Measurements from ENCODE around the gene ALPI.
A peak's percentile ranks its signal among the peaks of the same experiment; 100 is the strongest.

Gene ALPI

DNA sequence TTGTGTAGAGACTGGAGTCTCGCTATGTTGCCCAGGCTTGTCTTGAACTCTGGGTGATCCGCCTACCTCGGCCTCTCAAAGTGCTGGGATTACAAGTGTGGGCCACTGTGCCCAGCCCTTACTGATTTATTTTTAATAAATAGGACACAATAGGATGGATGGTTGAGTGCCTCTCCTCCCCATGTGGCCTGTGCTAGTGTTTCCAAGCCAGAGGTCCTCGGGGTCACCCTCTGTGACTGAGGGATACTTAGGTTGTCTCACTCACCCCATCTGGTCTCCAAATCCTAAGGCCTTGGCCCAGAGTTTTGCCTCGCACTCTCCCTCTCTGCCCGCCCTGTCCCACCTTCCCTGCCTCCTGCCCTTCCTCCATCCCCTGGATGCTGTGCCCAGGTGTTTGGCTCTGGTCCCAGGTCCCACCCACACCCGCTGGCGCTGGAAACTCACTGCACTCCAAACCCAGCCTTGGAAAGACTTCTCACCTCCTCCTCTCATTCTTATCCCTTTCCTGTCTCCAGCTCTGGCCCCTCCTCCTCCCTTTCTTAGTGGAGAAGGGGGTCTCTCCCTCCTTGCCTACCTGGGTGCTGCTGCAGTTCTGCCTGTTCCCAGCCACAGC, 36.4 kb downstream of the ALPI start:
- peak in 5 of 10 donors; percentile 2 to 63 (median 56) for DNase-seq
- intact Hi-C loops (cut with DNase I), result no loop called here

DNA sequence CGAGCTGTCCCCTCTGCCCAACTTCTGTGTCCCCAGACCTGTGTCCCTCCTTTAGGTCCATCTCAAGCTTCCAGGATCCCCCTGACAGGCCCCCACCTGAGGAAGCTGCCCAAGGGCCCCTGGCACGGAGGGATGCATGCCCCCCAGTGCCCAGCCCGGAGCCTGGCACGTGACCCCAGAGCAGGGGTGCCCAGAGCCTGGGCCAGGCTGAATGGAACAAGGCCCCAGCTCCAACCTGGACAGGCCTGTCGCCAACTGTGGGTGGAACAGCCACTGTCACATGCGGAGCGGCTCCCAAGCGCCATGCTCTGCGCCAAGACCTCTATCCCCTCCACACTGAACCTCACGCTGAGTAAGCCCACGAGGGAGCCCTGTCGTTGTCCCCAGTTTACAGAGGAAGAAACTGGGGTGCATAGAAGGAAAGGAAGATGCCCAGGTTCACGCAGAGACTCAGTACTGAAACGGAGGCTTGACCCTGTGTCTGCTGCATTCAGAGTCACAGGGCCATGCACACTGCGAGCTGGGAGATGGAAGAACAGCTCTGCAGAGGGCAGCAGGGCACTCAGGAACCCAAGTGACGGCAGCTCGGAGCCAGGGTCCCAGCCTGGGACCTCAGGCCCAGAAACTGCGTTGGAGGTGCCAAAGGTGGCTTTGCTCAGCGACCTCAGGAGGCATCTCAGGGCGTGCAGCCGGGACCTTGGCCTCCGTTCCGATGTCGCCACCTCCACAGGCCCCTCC, 37.2 kb downstream of the ALPI start:
- peak in 5 of 10 donors; percentile 3 to 65 (median 47) for DNase-seq
- intact Hi-C loops (cut with DNase I), result no loop called here

DNA sequence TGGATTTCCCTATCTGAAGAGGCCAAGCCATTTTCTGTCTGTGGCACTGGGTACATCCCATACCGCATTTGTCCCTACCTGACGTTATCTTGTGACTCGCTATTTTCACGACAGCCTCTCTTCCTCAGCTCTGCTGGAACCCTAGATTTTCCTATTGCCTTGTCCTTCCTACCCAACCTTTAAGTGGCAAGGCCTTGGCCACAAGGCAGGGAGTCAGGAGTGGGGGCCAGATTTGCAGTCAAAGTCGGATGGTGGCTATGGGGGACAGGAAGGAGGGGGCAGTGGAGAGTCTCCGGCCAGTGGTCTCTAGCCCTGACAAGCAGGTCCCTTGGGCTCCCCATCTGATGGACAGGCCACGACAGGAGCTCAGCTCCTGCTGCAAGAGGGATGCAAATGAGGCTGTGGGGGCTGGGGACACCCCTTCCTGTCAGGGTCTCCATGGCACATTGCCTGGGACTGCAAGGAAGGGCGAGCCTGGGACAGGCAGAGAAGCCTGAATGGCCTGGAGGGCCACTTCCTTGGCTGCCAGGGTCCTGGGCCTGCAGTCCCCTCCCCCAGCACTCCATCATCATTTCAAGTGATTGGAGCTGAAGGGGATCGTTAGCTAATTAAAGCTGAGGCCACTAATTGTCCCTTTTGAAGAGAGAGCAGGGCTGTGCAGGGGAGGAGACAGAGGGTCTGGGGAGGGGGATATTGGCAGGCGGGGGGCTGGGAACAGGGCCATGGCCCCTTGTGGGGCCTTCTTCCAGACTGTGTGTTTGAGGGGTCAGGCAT, 37.9 kb downstream of the ALPI start:
- peak in 3 of 10 donors; percentile 27 to 41 (median 32) for DNase-seq

DNA sequence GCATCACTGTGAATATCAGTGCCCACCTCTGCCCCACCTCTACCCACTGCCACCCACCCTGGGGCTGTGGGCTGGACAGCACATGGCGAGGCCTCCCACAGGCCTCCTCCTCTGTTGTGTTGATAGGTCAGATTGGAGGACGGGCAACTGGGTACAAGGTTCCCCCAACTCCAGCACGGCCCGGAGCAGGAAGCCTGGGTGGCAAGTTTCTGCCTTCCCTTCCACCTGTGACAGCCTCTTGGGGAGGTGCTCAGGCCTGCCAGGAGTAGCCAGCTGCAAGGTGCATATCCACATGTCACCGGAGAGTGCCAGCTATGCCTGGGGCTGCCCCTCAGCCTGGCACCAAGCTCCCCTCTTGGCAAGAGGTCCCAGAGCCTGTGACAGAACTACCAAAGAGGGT, 38.6 kb downstream of the ALPI start:
- DNase-seq, result peak in 2 of 10 donors; percentile 59 to 74
- intact Hi-C loops (cut with DNase I), result no loop called here

More for the DNA sequence above, 37.9 kb downstream of the ALPI start:
- intact Hi-C loops (cut with DNase I), result no loop called here

DNA sequence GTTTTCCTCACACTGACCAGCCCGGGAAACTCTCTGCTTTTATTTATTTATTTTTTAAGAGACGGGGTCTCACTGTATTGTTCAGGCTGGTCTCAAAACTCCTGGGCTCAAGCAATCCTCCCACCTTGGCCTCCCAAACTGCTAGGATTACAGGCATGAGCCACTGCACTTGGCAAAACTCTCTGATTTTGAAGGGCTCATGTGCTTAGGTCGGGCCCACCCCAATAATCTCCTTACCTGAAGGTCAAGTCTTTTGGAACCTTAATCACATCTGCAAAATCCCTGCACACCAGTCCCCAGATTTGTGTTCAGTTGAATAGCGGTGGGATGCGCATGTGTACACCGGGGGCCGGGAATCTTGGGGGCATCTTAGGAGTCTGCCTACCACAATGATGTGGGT, 39.3 kb downstream of the ALPI start:
- intact Hi-C loops (cut with DNase I), result no loop called here
- peak in 1 of 10 donors; percentile 35 for DNase-seq

DNA sequence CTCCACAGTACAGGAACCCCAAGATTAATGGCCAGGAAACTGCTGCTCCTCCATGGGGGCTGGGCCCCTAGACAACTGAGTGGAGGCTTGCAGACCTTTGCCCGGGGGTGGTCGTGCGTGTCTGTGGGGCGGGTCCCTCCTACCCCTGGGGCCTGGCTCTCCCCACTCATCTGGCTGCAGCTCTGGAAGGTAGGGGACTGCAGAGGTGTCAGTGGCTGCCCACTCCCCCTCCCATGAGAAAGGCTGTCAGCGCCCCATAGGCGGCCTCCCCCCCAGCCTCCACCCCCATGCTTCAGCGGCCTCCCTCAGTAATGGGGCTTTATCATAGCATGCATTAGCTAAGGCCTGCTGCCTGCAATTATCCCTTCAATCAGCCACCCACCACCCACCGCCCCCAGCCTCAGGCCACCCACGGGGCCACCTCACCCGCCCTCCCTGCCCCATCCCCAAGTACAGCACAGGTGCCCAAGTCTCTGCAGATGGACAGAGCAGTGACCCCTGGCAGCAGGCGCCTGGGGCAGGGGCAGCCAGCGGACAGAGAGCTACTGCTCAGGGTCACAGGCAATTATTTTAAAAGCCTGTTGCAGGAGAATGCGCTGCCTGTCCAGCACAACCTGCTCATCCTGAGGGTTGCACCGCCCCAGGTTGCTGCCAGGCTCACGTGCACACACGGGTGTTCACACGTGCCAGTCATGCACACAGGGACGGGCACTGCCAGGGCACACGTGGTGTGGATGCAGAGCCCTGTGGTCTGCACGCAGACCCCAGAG, 40.7 kb downstream of the ALPI start:
- intact Hi-C loops (cut with DNase I), result no loop called here
- DNase-seq, result no peak

DNA sequence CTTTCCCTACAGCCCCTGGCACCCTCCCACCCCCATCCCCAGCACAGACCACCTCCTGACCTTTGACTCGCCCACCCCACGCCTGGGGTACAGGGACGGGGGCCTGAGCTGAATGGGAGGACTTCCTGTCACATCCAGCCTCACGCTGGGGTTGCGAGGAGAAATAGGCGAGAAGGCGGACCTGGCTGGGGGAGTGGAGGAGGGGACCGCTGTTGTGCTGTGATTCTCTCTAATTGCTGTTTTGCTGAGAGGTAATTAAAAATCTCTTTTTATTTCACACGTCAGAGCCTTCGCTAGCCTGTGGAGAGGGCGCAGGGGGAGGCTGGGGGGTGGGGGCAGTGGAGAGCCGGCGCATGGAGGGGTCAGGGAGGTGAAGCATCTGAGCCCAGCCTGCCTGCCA, 41.4 kb downstream of the ALPI start:
- intact Hi-C loops (cut with DNase I), result no loop called here
- no peak for DNase-seq

DNA sequence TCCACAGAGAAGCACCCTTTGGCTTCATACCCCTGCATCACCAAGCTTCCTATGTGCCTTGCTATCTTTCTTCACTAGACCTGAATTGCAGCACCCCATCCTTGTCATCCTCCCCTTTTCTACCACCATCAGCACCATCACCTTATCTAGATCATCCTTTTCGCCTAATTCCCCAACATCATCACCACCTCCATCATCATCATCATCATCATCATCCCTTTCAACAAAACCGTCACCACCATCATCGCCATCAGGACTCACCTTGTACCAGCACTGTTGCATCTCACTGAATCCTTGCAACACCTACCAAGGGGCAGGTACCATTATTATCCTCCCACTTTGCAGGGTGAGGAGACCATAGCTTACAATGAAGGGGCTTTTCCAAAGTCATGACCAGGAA, 42.5 kb downstream of the ALPI start:
- intact Hi-C loops (cut with DNase I), result no loop called here
- DNase-seq, result no peak

DNA sequence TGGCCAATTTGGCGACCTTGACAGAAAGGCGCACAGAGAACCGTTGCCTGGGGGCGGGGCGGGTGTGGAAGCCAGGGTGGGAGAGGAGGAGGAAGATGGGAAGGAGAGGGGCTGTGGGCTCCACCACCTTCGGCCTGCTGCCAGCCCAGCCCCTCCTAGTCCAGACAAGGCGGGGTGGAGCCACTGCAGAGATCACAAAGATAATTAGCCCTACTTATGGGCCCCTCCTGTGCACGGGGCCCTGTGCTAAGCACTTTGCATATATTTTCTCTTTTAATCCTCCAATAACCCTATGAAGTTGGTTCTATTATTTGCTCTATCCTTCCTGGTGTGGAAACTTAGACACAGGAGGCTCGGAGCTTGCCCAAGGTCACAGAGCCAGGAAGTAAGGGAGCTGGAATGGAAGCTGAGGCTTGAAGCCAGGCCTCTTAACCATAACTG, 45.4 kb downstream of the ALPI start:
- no peak for DNase-seq
- intact Hi-C loops (cut with DNase I), result no loop called here

DNA sequence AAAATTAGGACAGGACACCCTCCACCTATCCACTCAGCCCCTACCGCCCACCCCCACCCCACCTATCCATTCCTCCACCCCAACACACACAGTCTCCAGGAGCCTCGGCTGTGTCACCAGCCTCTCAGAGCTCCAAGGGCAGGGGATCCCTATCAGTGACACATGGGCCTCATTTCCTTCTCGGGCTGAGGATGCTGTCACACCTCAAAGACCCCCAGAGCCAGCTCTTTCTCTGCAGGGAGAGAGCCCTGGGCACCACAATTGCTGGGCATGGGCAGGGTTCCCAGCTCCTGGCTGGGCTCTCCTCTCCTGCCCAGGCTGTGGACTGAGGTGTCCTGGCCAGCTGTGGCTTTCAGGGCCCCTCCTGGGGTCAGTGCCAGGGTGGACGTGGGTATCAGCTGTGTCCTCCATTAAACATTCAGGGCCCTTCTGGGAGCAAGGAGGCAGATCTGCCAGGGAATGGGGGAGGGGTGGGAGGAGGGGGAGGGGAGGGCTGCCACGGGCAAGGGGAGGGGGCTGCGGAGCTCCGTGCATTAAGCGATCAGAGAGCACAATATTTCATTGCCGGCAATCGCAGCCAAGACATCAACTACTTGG, 45.9 kb downstream of the ALPI start:
- intact Hi-C loops (cut with DNase I), result no loop called here
- DNase-seq, result no peak

DNA sequence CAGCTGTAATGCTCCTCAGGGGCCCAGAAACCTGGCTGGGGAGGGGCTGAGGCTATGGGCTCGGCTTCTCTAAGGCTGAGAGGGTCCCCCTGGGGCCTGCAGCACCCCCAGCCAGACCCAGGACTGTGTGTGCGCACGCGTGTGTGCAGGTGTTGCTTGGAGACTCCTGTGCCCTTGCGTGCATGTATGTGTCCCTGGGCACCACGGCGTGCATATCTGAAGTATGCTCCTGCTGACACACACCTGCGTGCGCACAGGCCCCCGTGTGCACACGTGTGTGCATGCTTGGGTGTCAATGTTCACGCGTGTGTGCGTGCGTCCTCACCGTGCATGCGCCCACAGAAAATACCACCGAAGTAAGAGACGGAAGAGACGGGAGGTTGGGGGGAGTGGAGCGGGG, 46.6 kb downstream of the ALPI start:
- intact Hi-C loops (cut with DNase I), result no loop called here
- no peak for DNase-seq

DNA sequence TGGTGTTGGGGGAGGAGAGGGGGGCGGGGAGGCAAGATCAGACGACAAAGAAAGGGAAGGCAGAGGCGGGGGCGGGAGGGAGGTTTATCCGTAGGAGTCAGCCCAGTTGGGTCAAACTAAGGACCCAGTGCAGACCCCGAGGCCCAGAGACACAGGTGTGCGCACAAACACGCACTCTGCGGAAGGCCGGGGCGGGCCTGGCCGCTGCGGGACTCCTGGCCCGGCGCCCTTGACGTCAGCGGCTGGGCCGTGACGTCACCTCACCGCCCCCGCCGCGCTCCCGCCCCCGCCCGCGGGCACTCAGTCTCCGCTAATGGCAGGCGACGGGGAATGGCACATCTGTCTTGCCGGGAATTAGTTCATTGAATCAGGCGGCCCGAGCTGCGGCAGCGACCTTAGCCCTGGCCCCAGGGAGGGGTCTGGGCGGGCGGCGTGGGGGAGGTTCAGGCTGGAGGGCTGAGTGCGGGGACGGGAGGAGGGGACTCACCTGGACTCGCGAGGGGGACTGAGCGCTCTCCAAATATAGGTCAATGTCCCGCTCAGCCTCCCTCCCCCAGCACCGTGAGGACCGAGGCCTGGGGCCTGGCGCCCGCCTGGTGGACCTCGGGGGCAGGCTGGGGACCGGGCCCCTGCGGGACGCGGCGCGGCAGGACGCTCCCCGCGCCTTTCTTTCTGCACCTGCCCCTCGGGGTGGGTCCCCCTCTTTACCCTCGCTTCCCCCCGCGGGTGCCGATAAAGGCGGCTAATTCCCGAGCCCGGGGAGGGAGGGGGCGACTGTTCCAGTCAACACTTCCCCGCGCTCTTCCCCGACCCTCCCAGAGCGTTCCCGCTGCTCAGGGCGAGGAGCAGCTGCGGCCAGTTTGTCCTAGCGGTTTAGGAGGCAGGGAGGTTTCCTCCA, 47.2 kb downstream of the ALPI start:
- DNase-seq, result peak in 7 of 10 donors; percentile 20 to 91 (median 47)
- intact Hi-C loops (cut with DNase I), result no loop called here

DNA sequence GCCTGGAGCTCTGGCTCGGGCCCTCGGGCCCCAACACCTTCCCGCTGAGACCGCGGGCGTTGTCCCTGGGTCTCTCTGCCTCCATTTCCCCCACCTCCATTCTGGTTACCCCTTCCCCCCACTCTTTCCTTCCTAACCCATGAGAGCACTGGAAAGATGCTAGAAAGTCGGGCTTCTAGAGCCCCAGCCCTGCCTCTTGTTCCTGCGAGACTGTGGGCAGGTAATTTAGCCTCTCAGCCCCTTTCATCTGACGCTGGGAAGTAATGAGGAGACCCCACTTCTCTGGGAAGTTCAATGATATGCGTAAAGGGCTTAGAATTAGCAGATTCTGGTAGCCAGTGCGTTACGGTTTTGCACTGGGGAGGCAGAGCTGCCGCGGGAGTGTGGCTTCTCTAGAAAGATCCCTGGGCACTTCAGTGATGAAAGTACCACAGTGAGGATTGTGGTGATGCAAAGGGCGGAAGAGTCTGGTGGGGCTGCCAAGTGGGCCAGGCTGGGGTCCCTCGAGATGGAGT, 47.9 kb downstream of the ALPI start:
- intact Hi-C loops (cut with DNase I), result no loop called here
- DNase-seq, result no peak

DNA sequence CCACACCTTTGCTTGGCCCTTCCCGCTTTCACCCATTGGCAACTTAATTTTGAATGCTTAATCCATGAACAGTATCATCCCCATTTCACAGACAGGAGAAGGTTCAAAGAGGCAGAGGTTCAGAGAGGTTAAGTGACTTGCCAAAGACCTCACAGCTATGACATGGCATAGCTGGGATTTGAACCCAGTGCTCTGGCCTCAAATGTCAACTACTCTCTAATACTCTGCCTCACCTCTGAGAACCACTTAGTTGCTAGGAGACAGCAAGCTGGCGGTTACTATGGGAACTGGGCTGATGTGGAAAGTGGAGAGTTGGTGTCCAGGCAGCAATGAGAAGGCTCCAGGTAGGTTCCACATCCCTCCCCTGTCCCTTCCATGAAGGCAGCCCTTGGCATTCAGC, 48.5 kb downstream of the ALPI start:
- intact Hi-C loops (cut with DNase I), result no loop called here
- no peak for DNase-seq

DNA sequence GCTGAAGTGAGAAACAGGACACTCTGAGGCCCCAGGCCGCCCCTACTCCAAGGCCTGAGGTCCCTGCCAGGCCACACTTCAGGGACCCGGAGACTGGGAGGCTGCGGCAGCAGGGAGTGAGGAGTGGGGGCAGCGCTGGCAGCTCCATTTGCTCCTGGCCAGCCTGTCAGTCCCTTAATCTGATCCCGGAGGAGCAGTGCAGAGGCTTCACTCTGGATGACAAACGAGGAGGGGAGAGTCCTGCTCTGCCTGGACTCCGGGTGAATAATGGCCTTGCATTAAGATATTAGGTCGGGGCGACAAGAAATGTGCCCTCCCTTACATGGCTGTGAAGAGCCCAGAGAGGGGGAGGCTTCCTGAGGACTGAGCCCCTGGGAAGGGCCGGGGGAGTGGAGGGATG, 49.9 kb downstream of the ALPI start:
- intact Hi-C loops (cut with DNase I), result no loop called here
- DNase-seq, result no peak

DNA sequence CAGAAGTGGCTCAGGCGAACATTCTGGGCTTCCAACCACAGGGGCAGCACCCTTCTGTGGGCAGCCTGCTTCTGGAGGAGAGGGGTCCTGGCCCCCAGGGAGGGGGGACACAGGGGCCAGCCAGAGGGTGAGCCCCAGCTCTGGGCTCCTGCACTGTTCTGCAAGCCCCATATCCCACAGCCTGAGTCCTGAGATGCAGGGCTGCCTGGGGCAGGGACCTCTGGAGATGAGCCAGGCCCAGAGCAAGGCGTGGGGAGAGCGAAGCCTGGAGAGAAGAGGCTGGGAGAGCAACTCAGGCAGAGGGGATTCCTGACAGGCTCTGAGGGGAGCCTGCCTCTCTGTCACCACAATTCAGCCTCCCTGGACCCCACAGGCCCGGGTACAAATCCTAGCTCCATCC, 50.8 kb downstream of the ALPI start:
- intact Hi-C loops (cut with DNase I), result no loop called here
- DNase-seq, result no peak

DNA sequence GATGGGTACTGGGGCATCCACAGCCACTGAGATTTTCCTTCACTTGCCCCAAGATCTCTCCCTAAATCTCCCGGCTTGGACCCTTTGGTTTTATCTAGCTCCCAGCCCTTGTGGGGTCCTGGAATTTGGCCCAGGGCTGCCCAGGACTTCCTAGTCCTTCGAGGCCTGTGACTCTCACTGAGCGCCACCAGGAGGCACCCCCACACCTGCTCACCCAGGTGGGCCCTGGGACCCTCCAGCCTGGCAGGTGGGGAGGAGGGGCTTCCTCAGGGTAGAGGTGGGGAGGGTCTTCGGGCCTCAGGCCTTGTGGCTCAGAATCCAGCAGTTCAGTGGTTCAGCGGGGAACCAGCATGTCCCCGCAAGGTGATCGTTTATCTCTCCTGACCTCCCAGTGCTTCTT, 52.3 kb downstream of the ALPI start:
- intact Hi-C loops (cut with DNase I), result no loop called here
- DNase-seq, result no peak
